DMS153 treated with DMSO at 0.1 percent for 48 hours (cell line): ENCODE data around the gene CCDC9B.
A peak's percentile ranks its signal among the peaks of the same experiment; 100 is the strongest.

Experiments used
- DNase-seq: peaks from one replicate; lab custom pipeline; 2025; ENCODE audit not compliant: unreplicated experiment; lab: John Stamatoyannopoulos, UW

CCDC9B gene

DNA sequence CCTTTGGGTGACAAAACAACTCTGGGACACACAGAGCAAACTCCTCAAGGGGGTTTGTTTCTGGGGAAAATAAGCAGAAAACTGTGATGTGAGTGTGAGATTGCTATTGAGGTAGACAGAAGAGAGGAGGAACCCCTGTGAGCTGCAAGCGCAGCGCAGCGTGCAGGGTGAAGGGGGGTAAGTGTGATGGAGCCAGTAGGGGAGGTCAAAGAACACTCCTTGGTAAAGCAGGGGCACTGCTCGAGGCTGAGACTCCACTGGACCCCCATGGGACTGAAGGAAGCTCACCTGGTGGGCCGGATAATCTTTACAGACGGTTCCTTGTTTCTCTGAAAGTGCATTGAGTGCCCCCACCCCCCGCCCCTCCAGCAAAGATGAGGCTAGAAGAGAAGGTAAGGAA, 9.7 kb downstream of the CCDC9B start:
- no peak for DNase-seq

DNA sequence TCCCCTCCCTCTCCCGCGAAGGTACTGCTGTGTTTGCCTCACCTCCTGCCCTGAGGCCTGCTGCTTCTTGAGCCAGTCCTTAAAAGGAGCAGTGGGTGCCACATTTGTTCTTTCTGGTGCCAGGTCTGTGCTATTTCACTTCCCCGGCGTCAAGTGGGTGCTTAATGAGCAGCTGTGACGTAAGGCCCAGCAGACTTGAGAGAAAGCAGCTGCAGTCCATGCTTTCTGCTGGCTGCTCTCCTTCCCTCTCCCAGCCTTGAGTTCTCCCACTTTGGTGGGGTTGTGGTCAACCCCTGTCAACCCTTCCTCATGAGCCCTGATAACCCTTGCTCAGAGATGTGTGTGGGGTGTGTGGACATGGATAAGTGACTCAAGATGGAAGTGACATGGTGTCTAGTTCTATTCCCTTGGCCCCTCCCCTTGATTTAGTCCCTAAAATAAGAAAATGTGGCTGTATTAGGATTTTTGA, 10.3 kb downstream of the CCDC9B start:
- DNase-seq: no peak

DNA sequence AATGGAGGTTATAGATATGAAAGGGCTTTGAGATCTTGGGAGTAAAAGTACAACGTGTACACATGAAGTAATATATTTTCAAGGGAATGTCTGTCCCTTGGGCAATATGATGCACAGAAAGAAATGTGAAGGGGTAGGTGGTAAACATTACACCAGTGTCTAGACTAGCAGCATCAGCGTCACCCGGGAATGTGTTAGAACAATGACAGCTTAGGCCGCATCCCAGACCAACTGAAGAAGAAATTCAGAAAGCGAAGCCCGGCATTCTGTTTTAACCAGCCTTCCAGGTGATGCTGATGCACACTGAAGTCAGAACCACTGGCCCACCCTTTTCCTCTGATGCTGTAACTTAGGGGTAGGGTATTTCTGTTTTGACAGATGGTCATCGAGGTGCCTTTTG, 10.9 kb downstream of the CCDC9B start:
- no peak for DNase-seq

DNA sequence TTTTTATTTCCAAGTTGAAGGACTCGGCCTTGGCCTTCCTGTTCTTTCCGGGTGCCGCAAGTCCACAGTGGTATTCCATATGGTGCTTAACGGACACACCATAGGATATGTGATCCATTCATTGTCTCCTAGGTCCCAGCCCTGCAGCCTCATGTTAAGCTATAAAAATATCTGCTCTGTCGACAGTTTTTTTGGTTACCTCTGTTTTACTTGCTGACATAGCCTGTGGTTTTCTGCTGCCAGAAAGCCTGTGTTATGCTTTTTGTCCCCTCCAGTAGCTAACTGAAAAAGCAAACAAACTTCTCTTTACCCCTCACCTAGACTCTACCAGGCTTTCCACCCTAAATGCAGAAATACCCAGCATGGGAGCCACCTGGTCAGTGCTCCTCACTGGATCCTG, 12.0 kb downstream of the CCDC9B start:
- DNase-seq: no peak

DNA sequence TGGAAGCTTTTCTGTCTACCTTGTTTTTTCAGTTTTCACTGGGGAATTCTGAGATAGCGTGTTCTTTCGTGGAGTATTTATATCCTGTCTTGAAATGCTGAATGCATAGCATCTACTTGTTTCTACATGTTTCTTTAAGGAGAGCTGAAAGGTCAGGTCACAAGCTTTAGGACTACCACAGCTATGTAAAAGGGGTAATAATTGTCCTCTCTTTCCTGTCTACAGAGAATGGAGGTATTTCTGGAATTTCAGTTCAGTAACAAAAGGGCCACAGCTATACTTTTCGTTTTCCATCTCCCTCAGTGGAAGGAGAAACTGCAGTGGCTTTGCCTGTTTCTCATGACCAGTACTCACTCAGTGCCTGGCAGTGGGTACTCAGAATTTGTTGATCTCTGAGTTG, 12.6 kb downstream of the CCDC9B start:
- no peak for DNase-seq

DNA sequence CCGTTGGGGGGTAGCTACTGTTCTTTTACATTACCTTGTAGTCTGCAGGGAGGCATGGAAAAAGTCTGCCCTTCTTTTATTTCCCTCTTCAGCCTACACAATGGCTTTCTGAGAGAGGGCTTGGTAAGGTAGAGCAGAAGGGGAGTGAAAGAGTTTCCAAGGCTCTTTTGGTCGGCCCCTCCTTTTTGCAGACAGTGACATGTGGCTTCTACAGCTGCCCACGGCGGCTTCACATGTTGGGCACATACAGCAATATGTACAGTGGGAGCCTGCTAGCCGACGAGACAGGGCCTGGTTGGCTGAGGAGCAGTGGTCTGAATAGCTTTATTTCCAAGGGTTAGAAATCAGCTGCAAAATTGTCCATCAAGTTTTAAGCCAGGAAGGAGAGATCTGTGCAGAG, 13.3 kb downstream of the CCDC9B start:
- DNase-seq: no peak

DNA sequence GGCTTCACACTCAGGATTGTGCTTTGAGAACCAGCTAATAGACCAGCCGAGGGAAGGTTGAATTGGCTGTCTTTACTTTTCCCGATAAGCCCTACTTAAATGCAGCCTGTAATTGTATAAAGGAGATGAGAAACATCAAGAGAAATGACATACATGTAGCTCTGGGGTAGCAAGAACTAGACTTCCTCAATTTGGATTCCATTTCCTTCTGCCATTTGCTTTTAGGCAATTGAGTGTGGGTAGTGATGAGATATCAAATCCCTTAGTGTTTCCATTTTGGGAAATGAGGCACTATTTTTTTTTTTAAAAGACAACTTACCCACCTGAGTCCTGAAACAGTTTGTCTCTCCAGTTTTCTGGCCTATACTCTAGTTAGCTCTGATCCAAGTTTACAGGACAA, 15.0 kb downstream of the CCDC9B start:
- DNase-seq: no peak

DNA sequence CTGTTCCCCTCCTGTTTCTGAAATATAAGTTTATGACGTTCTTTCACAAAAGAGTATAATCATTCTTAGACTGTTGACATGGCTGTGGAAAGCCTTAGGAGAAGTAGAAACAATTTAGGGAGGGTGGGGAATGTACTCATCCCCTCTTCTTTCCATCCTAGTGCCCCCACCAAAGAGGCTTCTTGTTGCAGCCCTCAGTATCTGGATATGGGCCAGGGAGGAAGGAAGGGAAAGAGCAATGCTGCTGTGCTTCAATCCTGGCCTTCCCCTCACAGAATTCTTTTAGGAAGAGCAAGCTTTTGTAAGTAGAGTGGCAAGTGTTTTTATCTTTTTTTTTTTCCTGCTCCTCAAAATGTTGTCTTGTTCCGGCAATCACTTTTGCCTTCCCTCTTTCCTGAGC, 15.6 kb downstream of the CCDC9B start:
- DNase-seq: no peak

DNA sequence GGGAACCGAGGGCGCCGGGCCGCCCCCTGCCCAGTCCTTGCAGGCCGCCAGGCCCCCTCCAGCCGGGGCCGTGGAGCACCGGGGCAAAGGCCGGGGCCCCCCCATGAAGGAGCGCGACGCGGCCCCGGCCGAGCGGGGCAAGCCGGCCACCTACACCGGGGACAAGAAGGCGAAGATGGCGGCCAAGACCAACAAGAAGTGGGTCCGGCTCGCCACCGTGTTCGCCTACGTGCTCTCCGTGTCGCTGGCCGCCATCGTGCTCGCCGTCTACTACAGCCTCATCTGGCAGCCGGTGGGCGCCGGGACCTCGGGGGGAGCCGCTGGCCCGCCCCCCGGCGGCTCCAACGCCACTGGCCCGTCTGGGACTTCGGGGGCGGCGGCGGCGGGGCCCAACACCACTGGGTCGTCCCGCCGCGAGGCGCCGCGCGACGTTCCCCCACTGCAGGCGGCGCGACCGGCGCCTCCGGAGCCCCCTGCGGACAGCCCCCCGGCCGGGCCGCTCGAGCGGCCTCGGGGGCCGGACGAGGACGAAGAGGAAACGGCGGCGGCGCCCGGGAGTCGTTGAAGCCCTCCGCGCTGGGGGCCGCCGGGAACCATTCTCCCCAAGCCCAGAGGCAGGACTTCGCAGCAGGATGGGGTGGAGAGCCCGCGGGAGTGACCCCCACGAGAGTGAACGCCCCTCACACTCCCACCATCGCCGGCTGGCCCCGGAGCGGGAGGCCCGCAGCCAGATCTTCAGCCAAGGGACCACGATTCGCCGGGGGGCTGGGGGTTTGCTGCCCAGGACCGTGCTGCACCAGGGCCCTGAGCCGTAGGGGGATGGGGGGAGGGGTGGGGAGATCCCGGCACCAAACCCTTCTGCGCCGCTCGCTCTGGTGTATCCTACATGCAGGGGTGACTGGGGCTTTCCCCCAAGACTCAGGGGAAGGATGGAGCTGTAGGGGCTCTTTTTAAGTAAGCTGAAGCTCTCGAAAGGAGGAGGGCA, 16.5 kb downstream of the CCDC9B start:
- DNase-seq: no peak

DNA sequence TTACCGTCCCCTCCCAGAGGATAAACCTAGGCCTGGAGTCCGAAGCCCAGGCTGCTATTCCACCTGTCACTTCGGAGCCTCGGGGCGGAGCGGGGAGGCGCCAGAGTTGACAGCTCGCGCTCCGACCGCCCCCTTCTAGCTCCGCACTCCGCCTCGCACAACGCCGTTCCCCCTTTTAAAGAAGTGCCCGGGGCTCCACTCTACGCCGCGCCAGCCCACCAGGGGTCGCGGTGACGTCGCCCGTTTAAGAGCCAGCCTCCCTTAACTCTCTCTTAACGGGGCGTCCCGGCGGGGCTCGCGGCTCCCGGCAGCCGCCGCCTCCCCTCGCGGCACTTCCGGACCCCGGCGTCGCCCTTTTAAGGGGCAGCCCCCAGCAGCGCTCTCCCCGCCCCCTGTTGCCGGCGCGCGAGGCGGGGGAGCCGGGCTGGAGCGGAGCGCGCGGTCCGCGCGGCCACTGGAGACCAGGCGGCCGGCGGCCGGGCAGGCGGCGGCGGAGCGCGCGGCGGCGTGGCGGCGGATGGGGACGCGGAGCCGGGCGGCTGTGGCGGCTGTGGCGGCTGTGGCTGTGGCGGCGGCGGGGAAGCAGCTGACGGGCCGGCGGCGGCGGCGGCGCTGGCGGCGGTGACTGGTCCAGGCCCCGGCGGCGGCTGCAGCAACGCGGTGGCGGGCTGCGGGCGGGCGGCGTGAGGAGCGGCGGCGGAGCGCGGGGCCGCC, 17.3 kb downstream of the CCDC9B start, which contains the start of gene INAFM2:
TSS of gene INAFM2 (plus strand) at position 454 of the 714 bp plus-strand sequence. CDS start 364 bp downstream, outside the sequence.
- DNase-seq: peak; percentile 34

DNA sequence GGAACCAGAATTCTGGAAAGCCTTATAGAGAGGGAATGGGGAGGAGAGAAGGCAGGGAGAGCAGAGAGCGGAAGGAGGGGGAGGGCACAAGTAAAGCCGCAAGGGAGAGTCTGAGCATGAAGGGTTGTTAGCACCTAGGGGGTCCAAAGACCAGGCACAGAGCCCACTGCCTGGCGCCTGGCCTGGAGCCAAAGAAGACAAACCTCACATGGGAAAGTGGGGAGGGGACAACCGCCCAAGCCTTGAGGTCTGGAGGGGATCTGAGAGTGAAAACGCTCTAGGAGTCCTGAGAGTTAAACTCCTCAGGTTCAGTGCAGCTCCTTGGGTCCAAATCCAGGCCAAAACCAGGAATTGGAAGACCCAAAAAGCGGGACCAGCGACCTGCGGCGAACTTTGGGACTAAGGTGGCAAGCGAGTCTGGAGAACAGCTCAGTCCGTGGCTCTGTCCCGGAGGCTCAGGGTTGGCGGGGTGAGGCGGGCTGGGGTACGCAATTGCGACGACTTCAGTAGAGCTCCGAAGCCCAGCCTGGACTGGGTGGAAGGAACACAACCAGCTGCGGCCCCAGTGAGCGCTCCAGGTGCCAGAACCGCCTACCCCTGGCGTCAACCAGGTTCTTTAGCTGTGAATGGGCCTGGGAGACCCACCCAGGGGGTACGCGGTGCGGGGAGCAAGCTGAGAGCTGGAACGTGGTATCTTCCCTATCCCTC, 18.1 kb downstream of the CCDC9B start:
- no peak for DNase-seq

DNA sequence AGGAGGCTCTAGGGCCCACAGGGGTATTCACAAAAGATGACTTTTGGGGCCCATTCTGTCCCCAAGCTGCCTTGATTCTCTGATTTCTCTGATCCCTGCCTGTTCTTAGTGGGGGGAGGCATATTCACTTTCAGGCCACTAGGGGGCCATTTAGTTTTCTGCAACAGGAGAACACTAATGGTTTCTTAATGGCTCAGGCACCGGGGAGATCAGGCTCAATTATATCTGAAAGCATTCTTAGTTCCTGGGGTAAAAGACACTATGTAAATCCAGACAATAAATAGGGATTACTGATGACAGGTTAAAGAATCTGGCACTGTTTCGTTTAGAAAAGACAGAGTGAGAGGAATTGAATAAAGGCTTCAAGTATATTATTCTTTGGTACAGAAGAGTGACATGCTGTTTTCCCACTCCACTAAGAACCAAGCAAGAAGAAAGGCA, 19.8 kb downstream of the CCDC9B start:
- peak; percentile 21 for DNase-seq

DNA sequence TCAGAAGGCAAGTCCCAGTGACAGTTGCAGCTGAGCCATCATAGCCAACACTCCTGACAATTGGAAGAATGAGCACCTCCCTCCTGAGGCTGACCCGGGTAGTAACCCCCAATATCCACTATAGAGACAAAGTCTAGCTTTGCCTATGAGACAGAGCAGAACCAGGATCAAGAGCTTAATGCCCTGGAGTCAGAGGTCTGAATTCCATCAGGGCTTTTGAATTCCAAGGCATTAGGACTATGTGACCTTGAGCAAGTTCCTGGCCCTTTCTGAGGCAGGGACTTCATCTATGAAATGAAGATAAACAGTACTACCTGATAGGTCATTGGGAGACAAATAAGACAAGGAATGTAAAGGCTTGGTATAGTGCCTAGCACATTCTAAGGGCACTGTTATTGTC, 20.3 kb downstream of the CCDC9B start:
- DNase-seq: no peak

DNA sequence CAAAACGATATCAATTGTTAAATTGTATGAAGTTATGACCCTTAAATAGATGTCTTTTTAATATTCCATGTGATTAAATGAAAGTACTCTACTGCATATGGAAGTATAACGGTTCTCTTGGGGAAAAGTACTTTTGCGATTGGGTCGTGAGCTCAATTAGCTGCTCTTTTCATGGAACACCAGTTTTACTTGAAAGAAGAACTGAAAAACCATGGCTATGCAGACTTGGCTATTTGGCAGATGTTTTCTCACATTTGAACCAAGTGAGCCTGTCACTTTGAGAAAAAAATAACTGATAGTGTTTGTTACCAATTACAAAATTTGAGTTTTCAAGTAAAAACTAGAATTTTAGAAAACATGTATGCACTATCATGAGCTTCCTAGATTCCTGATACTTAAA, 23.2 kb downstream of the CCDC9B start:
- DNase-seq: no peak

DNA sequence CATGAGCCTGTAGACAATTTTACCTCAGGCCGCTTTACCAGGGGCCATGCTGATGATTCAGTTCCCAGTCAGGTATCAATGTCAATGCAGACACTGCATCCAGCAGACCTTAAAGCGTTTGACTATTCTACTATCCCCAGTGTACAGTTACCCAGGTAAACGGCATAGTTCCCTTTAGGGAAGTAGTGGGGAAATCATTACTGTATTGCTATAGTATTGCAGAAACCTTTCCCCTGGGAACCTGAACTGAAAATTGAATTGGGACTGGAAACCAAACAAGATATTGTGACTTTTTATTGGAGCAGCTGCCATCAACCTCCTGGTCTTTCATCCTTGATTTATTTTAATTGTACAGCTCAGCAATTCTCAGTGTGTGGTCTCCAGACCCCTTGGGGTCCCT, 23.8 kb downstream of the CCDC9B start:
- DNase-seq: no peak

DNA sequence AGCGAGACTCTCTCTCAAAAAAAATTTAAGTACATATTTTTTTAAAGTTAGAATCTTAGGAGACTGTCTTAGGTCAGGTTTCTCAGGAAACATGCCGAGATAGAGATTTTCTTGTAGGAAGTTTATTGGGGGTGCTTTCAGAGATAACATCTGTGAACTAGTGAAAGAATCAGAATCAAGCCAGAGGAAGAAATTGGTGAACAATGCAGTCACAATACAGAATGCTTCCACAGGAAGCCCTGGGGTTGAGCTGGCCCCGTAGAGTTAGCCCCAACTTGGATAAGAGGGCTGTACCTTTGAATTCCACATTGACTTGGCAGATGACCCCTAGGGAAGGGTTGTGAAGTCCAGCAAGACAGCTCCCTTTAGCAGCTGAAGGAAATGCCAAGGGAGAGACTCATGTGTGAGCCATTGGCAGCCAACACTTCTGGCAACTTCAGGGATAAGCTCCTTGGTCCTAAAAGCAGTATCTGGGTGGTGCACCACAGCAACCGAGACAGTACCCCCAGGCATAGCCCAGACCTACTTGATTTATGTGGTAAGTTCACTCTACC, 25.9 kb downstream of the CCDC9B start:
- no peak for DNase-seq

DNA sequence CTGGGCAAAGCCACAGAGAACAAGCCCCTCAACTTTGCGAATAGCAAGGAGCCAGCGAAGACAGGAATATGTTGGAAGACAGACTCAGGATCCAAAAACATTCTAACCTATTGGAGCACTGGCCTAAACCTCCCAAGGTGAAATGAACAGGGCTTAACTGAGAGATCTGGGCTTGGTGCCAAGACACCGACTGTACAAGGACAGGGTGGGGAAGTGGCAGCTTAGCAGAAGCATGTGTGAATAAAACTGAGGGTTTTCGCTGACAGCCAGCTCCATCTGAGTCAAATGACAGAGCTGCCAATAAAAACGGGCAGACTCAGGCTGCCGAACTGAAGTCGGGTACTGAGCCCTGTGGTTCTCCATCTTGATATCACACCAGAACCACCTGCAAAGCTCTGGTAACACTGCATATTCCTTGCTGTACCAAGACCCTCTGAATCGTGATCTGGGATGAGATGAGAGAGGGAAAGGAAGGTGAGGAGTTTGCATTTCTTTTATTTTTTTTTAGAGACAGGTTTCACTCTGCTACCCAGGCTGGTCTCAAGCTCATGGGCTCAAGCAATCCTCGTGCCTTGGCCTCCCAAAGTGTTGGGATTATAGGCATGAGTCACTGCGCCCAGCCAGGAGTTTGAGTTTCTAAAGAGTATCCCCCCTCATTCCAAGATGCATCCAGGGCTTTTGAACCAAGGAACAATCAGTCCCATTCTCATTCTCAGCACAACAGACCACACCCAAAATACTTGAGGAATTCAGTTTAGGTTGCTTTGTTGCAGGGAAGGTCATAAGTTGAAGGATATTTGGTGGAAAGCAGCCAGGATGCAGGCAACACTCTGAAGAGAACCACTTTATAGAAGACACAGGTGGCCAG, 27.0 kb downstream of the CCDC9B start:
- peak; percentile 53 for DNase-seq

DNA sequence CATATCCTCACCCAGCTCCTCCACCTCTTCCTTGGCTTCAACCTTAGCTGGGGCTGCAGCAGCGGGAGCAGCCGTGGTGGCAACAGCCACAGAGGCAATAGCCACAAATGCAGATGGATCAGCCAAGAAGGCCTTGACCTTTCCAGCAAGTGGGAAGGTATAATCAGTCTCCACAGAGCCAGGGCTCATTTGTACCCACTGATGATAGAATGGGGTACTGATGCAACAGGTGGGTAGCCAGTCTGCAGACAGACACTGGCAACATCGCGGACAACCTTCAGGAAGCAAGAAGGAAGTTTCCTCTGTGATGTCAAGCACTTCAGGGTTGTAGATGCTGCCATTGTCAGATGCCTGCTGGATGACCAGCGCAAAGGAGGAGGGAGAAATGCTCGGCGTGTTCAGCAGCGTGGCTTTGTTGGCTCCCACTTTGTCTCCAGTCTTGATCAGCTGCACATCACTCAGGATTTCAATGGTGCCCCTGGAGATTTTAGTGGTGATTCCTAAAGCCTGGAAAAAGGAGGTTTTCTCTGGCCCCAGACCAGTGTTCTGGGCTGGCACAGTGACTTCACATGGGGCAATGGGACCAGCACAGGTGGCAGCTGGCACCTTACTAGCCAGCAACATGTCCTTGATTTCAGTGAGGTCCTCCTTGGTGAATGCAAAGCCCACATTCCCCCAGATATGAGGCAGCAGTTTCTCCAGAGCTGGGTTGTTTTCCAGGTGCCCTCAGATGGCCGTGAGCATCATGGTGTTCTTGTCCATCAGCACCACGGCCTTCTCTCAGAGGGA, 28.2 kb downstream of the CCDC9B start:
- no peak for DNase-seq

DNA sequence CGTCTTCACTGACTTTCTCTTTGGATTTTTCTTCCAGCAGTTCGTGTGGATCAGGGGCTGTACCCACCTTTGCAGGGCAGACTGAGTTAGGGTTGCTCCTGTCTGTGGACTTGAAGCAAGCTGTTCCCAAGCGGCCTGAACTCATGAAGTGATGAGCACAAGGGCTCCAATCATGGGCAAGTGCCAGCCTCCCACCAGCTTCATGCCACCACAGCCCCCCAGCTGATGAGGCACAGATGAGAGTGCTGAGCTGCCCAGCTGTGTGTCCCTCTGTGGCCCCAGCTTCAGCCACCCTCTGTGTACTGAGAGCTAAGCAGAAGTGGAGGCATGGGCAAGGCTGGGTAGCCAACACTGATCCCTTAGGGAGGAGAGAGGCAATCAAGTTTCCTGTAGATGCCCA, 29.7 kb downstream of the CCDC9B start:
- no peak for DNase-seq
